Colonic mucosa (tissue), 4 donors: Measurements from ENCODE around the gene SPEF2. TPM values are rescaled to one million over a fixed set of nuclear protein-coding genes. Genes with fewer than 3 reads are reported as not detected.

Experiments used
- DNase-seq: peaks from one replicate; pipeline ENCODE4 v3.0.0-alpha.2; 2020
- H3K27ac ChIP-seq: fragments of 200-600 bp; one replicate; pipeline ENCODE4 v1.8.0; 2021
- H3K27me3 ChIP-seq: fragments of 200-600 bp; one replicate; pipeline ENCODE4 v1.8.0; 2021
- H3K36me3 ChIP-seq: fragments of 200-600 bp; one replicate; pipeline ENCODE4 v1.8.0; 2021
- H3K4me1 ChIP-seq: fragments of 200-600 bp; one replicate; pipeline ENCODE4 v1.8.0; 2021; ENCODE audit warnings: mild to moderate bottlenecking
- H3K4me3 ChIP-seq: fragments of 200-600 bp; one replicate; pipeline ENCODE4 v1.8.0; 2021
- H3K9ac ChIP-seq, 2 donors: one replicate each; pipeline ENCODE4 v1.7.0; 2013; ENCODE audit warnings: control low read depth in 2 of 2, low read depth in 2 of 2, low read length in 2 of 2
- H3K9me3 ChIP-seq: fragments of 200-600 bp; one replicate; pipeline ENCODE4 v1.8.0; 2021
- CTCF ChIP-seq: fragments of 200-600 bp; IDR thresholded peaks from one replicate; pipeline ENCODE4 v1.8.0; 2022; ENCODE audit warnings: antibody characterized with exemption, mild to moderate bottlenecking
- intact Hi-C: fragments of 100-400 bp; cut with DNase I; formaldehyde crosslinking; loops from one replicate; pipeline ENCODE4 v1.14.1; 2022
- total RNA-seq, 2 donors: library from RNA; stranded (reverse); fragmentation: NEBNext Ultra II Directional in 1 of 2; extraction: Animal tissue kit (Norgen Biotek cat#: 25700) in 1 of 2; gene quantifications; one replicate each; pipeline ENCODE4 v1.2.1, GENCODE V29; 2021
- donor health status: healthy.
- donor health status: DM: no; HTN: no; CAD: no.
- donor health status: DM: no; HTN: no; CAD: no.

Gene SPEF2
- total RNA-seq, 2 donors from 2014 or later: 3.3 to 6.0 TPM

GRCh38 chr5:35780236-35780635 is 162.6 kb downstream of the SPEF2 start:
- Histone ChIP-seq H3K27ac (no peak overlapping the region), H3K9ac (no peak overlapping the region), H3K4me3 (no peak overlapping the region), H3K36me3 (no peaks in the 10 kb centered on the region), H3K4me1 (no peaks in the 10 kb centered on the region), H3K27me3 (no peaks in the 10 kb centered on the region), H3K9me3 (no peaks in the 10 kb centered on the region)
- DNase-seq: no peak
- intact Hi-C loops: no loop called here
- TF ChIP-seq CTCF: no peak

GRCh38 chr5:35781181-35781790 is 163.6 kb downstream of the SPEF2 start:
- H3K9ac ChIP-seq: no peak overlapping the region
- intact Hi-C loops: no loop called here
- H3K4me3 ChIP-seq: no peak overlapping the region
- no peaks in the 10 kb centered on the region for H3K9me3 ChIP-seq
- no peak overlapping the region for H3K27ac ChIP-seq
- no peaks in the 10 kb centered on the region for H3K4me1 ChIP-seq
- DNase-seq: no peak
- no peaks in the 10 kb centered on the region for H3K36me3 ChIP-seq
- no peaks in the 10 kb centered on the region for H3K27me3 ChIP-seq
- TF ChIP-seq CTCF: no peak

- Histone ChIP-seq H3K27ac (no peak overlapping the region), H3K9me3 (no peaks in the 10 kb centered on the region), H3K4me1 (no peaks in the 10 kb centered on the region), H3K4me3 (no peak overlapping the region), H3K9ac (no peak overlapping the region), H3K36me3 (no peaks in the 10 kb centered on the region), H3K27me3 (no peaks in the 10 kb centered on the region)
- no peak for DNase-seq
- no peak for TF ChIP-seq CTCF
- intact Hi-C loops: no loop called here
These were observed 165.9 kb downstream of the SPEF2 start for GRCh38 chr5:35783551-35783950.

GRCh38 chr5:35785601-35786085 is 168.0 kb downstream of the SPEF2 start:
- no peaks in the 10 kb centered on the region for H3K4me1 ChIP-seq
- intact Hi-C loops: no loop called here
- H3K36me3 ChIP-seq: no peaks in the 10 kb centered on the region
- no peaks in the 10 kb centered on the region for H3K27me3 ChIP-seq
- DNase-seq: no peak
- TF ChIP-seq CTCF: no peak
- no peaks in the 10 kb centered on the region for H3K9me3 ChIP-seq
- H3K4me3 ChIP-seq: no peak overlapping the region
- no peak overlapping the region for H3K27ac ChIP-seq
- H3K9ac ChIP-seq: no peak overlapping the region

- Histone ChIP-seq H3K4me1 (no peaks in the 10 kb centered on the region), H3K27ac (no peak overlapping the region), H3K4me3 (no peak overlapping the region), H3K36me3 (no peaks in the 10 kb centered on the region), H3K27me3 (no peaks in the 10 kb centered on the region), H3K9me3 (no peaks in the 10 kb centered on the region), H3K9ac (no peak overlapping the region)
- TF ChIP-seq CTCF: no peak
- intact Hi-C loops: no loop called here
- no peak for DNase-seq
These were observed 171.1 kb downstream of the SPEF2 start for GRCh38 chr5:35788724-35789123.
